Right forelimb (tissue), 1 donor: Measurements from ENCODE around the gene LRRC31.

Experiments used
- DNase-seq: peaks from one replicate; pipeline ENCODE4 v3.0.0-alpha.2; 2018

LRRC31 gene

GRCh38 chr3:169869484-169870220 lies at the start of gene LRRC31:
LRRC31 (minus strand) TSS chr3:169869935; CDS start chr3:169869807, 128 bp downstream.
- DNase-seq: no peak

- no peak for DNase-seq
These were observed 44.6 kb upstream of the LRRC31 start for GRCh38 chr3:169914321-169914720.

- DNase-seq: no peak
These were observed 43.6 kb upstream of the LRRC31 start for GRCh38 chr3:169913323-169913722.

DNA sequence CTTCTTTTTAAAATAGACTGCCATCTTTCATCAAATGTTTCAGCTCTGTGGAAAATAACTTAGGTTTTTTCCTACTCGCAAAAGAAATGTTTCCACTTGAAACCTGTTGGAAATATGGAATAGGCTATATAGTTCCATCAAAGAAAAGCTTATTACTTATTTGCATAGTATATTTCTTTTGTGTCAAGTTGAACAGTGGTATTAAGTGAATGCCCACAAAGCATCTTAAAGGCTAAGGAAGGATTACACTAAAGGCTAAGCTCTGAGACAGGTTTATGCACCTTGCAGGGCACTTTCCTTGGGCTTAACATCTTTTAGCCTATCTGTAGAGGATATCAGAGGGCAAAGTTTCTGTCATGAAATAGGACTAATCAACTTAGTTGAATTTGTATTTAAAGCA lies 41.5 kb upstream of the LRRC31 start, which contains the start of gene SAMD7:
Gene SAMD7, plus strand, starts transcription at position 301 of the 400 bp plus-strand sequence. CDS start 7,927 bp downstream, outside the sequence.
- DNase-seq: no peak

GRCh38 chr3:169907944-169908343 lies 38.2 kb upstream of the LRRC31 start:
- DNase-seq: no peak

DNA sequence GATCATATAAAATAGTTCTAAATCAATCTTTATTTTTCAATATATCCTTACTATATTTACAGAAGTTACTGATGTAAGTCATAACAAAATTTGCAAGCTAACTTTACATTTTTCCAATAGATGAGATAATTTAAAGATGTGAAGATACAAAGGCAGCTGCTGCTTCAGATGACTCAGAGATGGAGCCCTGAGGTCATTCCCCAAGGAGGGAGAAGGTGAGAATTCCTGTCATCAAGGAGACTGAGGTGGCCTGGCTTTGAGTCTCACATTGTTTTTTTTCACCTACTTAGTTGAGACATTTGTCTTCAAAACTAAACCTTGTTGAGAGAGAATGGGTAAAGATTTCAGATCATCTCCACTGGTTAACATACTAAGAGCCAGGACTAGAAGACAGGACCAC lies 37.7 kb upstream of the LRRC31 start:
- no peak for DNase-seq

DNA sequence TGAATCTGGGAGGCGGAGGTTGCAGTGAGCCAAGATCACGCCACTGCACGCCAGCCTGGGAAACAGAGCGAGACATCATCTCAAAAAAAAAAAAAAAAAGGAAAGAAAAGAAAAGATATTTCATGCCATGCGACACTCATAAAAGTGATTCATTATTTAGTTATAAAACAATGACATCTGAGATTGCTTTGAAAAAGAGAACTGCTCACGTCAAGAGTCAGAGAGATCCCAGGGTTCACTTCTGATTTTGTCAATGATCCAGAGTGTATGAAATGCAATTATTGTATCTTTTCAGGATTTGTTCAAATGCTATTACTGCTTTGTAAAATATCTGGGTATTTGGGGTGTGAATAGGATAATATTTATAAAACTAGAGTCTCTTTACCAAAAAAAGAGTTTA lies 35.7 kb upstream of the LRRC31 start:
- no peak for DNase-seq

- DNase-seq: no peak
These were observed 31.7 kb upstream of the LRRC31 start for GRCh38 chr3:169901453-169901852.

DNA sequence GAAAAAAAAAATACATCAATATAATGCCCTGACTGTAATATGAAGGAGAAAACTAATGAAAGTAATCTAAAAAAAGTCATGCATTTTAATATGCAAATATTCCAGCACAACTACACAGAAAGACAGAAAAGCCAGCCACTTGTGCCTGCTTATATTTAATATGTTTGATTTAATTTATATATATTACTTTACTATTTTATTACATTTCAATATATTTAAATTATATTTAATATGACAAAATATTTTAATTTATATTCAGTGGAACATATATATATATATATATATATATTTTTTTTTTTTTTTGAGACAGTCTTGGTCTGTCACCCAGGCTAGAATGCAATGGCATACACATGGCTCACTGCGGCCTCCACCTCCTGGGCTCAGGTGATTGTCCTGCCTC lies 27.5 kb upstream of the LRRC31 start:
- DNase-seq: no peak

DNA sequence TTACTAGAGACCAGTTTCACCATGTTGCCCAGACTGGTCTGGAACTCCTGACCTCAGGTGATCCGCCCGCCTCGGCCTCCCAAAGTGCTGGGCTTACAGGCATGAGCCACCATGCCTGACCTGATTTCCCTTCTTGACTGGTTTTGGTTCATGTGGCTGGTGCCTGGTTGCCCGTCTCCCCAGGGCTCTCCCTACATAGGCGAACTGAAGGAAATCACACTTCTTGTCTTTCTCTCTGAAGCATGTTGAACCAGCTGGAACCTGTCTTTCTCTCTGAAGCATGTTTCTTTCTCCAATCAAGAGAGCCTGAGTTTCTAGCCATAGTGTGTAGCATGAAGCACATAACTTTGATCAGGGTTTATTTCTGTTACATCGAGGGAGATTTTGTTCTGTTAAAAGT lies 25.3 kb upstream of the LRRC31 start:
- no peak for DNase-seq

DNA sequence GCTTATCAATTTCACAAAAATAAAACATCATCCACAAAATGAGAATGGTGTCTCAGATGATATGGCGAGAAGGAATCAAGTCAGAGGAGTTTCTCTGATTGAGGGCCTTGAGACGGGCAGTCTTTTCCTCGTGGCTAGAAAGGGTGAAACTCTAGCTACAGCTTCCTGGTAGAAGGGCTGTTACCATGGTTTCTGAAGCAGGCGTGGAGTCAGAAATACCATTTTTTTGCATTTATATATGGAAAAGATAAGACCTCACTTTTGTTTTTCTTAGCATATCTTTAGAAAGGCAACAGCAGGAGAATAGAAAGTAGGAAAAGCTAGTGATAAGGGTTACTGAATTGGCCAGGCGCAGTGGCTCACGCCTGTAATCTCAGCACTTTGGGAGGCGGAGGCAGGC lies 24.4 kb upstream of the LRRC31 start:
- no peak for DNase-seq

DNA sequence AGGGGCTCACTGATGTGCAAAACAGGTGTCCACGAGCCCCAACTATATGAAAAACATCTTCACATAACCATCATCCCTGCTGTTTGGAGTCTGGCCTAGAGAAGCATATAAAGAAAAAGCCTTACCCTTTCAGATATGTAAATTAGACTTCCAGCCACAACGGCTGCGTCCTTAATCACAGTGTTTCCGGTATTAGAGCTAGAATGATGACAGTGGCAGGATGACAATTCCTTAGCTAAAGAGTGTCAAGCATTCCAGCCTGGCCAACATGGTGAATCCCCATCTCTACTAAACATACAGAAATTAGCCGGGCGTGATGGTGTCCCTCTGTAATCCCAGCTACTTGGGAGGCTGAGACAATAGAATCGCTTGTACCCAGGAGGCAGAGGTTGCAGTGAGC lies 22.2 kb upstream of the LRRC31 start:
- DNase-seq: no peak

DNA sequence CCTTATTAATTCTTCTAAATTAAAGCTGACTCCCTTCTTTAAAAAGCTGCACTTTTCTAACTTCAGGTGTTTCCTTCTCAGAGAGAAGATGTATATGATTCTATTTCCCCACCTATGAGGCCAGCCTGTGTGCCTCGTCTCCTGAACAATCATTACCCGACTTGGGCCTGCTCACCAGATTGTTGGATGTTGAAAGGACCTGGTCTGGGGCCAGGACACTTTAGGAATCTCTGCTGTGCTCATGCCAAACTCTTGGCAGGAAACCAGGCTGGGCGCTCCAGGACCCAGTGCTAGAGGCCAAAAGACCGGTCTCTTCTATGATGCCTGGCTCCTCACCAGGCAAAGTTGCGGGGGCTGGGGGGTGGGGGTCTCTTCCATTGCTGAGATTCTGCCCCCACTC lies 16.9 kb upstream of the LRRC31 start:
- no peak for DNase-seq

GRCh38 chr3:169880576-169881250 lies 11.0 kb upstream of the LRRC31 start:
- DNase-seq: no peak

DNA sequence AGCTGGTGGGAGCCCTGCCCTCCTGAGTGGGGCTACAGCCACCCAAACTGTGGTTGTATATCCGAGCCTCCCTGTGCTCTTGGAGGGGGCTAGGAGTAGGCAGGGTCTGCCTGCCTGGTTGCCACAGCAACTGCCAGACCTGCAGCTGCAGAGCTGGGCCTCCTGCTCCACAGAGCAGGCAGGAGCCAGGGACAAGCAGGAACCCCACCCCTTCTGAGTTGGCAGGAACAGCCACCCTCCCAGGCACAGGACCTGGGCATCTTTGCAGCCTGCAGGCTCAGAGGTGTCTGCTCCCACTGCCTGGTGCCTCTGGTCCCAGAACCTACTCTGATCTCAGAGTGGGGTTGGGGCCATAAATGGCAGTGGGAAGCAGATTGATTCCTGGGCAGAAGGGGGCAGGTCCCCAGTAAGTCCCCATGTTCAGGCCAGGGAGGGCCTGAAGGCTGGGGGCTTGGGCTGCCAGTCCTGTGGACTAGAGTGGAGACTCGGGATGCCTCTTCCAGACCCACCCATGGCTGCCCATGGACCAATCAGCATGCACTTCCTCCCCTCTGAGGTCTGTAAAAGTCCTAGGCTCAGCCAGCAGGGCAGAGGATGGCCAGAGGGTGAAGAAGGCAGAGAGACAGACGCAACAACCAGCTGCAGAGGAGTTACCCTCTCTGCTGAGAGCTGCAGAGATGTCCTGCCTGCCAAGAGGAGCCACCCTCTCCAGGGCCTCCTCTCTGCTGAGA lies 10.3 kb upstream of the LRRC31 start:
- DNase-seq: no peak

DNA sequence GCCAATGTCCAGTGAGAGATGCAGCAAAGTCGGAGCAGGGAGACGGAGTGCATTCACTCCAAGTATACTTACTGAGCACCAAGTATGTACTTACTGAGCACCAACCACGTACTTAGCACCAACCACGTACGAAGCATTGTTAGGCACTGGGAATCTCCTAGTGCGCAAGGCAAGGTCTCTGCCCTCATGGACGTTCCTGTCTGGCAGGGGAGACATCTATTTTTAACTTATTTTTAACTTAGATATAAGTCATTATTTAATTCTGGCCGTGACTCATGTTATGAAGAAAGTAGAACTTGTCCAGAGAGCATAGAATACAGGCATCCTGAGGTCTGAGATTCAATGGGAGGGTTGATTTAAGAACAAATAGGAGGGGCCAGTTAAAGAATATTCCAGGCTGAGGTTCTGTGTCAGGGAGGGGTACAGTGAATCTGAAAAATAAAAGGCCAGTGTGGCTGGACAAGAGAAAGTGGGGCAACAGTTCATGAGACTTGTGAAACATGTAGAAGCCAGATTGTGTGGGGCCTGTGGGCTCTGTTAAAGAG lies 9.3 kb upstream of the LRRC31 start:
- no peak for DNase-seq

DNA sequence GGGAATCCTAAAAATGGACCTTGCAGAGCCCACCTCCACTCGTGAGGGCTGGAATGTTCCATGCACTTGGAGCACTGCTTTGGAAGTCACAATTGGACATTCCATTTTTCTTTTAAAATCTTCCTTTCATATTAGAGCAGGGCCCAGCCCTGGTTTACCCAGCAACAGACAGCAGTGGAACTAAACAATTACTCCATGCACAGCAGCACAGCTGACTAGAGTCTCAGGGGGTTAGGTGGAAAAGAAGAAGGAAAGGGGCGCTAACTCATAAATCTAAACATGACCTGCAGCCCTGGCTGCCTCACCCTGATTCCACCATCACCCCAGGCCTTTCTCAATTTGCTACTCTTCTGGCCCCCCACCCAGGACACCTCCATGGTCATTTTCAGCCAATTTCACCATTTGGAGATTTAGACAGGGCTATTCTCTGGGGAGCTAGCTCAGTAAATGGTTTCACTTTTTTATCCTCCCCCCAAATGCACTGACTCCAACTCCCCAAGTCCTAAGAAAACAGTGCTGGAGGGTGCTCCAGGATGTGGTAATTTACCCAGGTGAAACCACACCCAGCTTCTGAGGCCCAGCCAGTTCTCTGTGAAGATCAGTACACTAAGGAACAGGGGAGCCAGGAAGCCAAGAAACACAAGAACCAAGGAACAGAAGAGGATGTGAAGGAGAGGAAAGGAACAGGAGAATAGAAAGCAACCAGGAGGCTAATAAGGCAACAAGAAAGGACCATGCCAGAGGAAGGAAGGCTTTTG lies 1.6 kb upstream of the LRRC31 start:
- no peak for DNase-seq

- DNase-seq: no peak
These were observed 1.4 kb downstream of the LRRC31 start for GRCh38 chr3:169868369-169868768.

DNA sequence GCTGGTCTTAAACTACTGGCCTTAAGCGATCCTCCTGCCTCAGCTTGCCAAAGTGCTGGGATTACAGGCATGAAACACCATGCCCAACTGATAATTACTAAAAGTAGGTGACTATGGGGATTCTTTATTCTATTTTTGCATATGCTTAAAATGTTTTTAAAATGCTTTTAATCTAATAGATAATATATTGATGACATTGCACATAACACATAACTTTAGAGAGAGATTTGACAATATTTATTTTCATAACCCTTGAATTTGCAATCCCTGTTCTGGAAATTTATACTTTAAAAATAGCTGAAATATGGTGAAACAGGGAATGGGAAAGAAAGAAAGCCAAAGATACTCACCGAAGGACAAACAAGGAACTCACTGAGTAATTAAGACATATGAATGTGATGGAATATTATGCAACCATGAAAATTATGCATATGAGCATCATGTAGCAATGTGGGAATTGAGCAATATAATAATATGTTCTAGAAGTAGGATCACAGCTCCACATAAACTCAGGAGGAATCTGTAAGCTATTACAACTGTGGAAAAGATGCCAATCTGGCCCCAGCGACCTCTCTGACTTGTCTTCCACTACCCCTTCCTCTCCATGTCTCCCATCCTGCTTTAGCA lies 2.0 kb downstream of the LRRC31 start:
- DNase-seq: no peak

DNA sequence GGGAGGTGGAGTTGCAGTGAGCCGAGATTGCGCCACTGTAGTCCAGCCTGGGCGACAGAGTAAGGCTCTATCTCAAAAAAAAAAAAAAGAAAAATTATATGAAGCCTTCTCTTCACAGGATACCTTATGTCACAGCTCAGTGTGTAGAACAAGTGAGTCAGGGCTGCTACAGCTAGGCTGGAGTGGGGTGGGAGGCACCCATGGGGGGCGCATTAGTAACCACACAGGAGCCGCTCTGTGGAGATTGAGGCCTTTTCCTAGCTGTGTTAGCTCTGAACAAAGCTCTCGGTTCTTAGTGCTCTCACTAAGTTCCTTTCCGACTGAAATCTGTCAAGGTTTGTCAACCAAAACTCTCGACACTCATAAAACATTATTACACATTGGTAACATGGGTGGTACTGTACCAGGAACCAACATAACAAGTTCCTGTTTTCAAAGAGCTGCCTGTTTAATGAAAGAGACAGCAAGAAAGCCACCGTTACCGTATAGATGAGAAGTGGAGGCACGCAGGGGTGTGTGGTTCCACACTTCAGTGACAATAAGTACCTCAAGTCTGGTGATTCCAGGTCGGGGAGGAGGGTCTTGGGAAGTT lies 4.5 kb downstream of the LRRC31 start:
- DNase-seq: no peak

DNA sequence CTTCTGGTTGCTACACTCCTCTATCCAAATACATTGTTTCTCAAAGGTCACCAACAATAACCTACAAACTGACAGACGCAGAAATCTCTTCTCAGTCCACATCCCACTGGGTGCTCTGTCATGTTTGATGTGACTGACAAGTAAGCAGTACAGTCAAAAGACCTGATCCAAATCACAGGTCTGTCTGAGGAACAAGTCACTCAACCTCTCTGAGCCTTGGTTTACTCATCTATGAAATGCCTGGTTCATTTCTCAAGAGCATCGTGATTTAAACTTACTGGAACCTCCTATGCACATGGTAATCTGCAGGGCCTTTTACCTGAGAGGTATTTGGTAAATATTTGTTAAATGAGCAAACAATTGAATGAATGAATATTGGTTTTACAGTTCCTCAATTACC lies 5.5 kb downstream of the LRRC31 start:
- DNase-seq: no peak

DNA sequence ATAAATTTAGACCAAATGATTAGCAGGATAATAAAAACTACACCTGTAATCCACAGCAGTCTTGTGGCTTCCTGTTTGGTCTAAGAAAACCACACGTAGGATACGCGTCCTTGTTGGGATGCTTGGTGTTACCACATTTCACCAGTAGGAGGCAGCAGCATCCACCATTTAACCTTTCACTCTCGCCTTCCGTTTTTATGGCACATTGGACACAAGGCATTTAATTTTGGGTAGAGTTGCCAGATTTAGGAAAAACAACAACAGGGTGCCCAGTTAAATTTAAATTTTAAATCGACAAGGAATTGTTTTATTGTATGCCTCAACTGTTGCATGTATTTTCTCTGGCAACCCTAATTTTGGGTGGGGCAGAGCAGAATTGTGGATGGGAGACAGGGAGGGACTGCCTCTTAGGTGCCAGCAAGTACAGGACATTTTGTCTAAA lies 6.3 kb downstream of the LRRC31 start:
- peak; percentile 58 for DNase-seq
